Activated CD8-positive, alpha-beta T cell treated with anti-CD3 and anti-CD28 coated beads, Interleukin-2, amount 10 ng/mL, durations not matched to agents 7 days and 5 days (primary cell): Measurements from ENCODE around the gene NPIPB2. TPM values are rescaled to one million over a fixed set of nuclear protein-coding genes. Genes with fewer than 3 reads are reported as not detected.
"Not testable (repeated sequence)": the region's sequence is repeated elsewhere in the genome, so short reads cannot be mapped to it uniquely, and the experiment has no call there.

Source experiments
- ATAC-seq: fragments of 150-1000 bp; cut with Tn5 transposase; one replicate; pipeline ENCODE4 v1.10.0; 2021; ENCODE audit warnings: moderate library complexity
- CTCF ChIA-PET: fragments of 350-600 bp; sonication (Branson Sonifier 250); formaldehyde crosslinking; loops from one replicate; lab custom pipeline; 2021; ENCODE audit warnings: antibody characterized with exemption; lab: Charles Lee
- POLR2A ChIA-PET: fragments of 350-600 bp; sonication (Branson Sonifier 250); formaldehyde crosslinking; loops from one replicate; lab custom pipeline; 2021; ENCODE audit warnings: antibody characterized with exemption; lab: Charles Lee
- DNase-seq: peaks from one replicate; pipeline ENCODE4 v3.0.0-alpha.2; 2020
- H3K27ac Mint-ChIP-seq: one replicate; pipeline ENCODE4 v1.8.0; 2021; ENCODE audit warnings: mild to moderate bottlenecking, mixed read lengths
- H3K27me3 Mint-ChIP-seq: one replicate; pipeline ENCODE4 v1.8.0; 2021; ENCODE audit warnings: low read depth, mixed read lengths
- H3K36me3 Mint-ChIP-seq: one replicate; pipeline ENCODE4 v1.8.0; 2021; ENCODE audit warnings: low read depth, mixed read lengths
- H3K4me1 Mint-ChIP-seq: one replicate; pipeline ENCODE4 v1.8.0; 2021; ENCODE audit warnings: low read depth, mixed read lengths
- H3K4me3 Mint-ChIP-seq: one replicate; pipeline ENCODE4 v1.8.0; 2021; ENCODE audit warnings: mild to moderate bottlenecking, mixed read lengths
- H3K9me3 Mint-ChIP-seq: one replicate; pipeline ENCODE4 v1.8.0; 2022; ENCODE audit warnings: mixed read lengths; ENCODE audit not compliant: insufficient read depth
- total RNA-seq, 2 experiments: library from RNA; stranded (reverse); gene quantifications; one replicate each; pipeline ENCODE4 v1.2.3, GENCODE V29; 2021

The NPIPB2 gene
- total RNA-seq, 2 experiments from 2014 or later: 12.0 to 17.9 TPM

DNA sequence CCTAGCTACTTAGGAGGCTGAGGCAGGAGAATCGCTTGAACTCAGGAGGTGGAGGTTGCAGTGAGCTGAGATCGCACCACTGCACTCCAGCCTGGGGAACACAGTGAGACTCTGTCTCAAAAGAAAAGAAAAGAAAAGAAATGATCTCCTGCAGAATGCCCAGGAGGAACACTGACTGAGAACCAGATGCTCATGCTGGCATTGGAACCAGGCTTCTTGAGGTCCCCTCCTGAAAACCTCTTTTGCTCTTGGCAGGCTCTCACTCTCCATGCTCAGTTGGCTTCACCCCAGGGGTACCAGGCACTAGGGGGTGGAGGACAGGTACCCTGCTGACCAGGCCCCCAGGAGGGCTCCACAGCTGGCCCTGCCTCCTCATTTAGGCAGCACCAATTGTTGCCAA is 14.7 kb upstream of the NPIPB2 start:
- H3K27me3 Mint-ChIP-seq: no peaks in the 10 kb centered on the region
- H3K9me3 Mint-ChIP-seq: no peaks in the 10 kb centered on the region
- H3K4me3 Mint-ChIP-seq: no peak overlapping the region
- H3K4me1 Mint-ChIP-seq: no peaks in the 10 kb centered on the region
- ChIA-PET POLR2A (no interaction called here), CTCF (interaction anchor here (1.4 kb wide), 1 partner anchor 111 kb away, joined by 4 read pairs; no protein-coding TSS in a partner anchor)
- DNase-seq (no peak), ATAC-seq (no peak)
- H3K27ac Mint-ChIP-seq: no peak overlapping the region
- H3K36me3 Mint-ChIP-seq: no peaks in the 10 kb centered on the region

DNA sequence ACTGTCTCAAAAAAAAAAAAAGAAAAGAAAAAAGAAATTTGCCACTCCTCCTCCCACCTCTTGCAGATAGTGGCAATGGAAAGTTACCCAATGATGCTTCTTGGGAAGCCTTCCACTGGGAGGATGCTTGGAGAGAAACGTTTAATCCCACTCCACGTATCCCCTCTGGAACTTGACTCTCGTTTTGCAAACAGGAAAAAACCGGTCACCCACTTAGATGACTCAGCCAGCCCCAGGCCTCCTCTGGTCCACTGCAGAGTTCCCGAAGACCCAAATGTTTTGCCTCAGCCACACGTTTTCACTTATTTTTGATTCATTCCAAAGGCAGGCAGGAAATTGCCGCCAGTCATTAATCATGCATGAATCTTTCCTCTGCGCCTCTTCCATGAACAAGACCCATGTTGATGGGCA is 13.9 kb upstream of the NPIPB2 start:
- ATAC-seq: no peak
- Mint-ChIP-seq H3K4me1 (no peaks in the 10 kb centered on the region), H3K36me3 (no peaks in the 10 kb centered on the region), H3K9me3 (no peaks in the 10 kb centered on the region), H3K4me3 (no peak overlapping the region), H3K27ac (no peak overlapping the region), H3K27me3 (no peaks in the 10 kb centered on the region)
- DNase-seq: no peak
- ChIA-PET CTCF (interaction anchor here (1.4 kb wide), 1 partner anchor 112 kb away, joined by 4 read pairs; no protein-coding TSS in a partner anchor), POLR2A (no interaction called here)

DNA sequence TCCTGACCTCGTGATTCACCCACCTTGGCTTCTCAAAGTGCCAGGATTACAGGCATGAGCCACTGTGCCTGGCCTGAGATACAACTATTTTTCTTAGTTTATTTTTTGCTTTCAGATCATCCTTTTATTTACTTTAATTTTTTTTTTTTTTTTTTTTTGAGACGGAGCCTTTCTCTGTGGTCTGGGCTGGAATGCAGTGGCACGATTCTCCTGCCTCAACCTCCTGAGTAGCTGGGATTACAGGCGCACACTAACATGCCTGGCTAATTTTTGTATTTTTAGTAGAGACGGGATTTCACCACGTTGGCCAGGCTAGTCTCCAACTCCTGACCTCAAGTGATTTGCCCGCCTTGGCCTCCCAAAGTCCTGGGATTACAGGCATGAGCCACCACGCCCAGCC is 11.7 kb upstream of the NPIPB2 start:
- H3K9me3 Mint-ChIP-seq, H3K36me3 Mint-ChIP-seq, POLR2A ChIA-PET, ATAC-seq, H3K4me3 Mint-ChIP-seq, H3K27ac Mint-ChIP-seq, H3K4me1 Mint-ChIP-seq, H3K27me3 Mint-ChIP-seq, CTCF ChIA-PET, DNase-seq: not testable (repeated sequence)

DNA sequence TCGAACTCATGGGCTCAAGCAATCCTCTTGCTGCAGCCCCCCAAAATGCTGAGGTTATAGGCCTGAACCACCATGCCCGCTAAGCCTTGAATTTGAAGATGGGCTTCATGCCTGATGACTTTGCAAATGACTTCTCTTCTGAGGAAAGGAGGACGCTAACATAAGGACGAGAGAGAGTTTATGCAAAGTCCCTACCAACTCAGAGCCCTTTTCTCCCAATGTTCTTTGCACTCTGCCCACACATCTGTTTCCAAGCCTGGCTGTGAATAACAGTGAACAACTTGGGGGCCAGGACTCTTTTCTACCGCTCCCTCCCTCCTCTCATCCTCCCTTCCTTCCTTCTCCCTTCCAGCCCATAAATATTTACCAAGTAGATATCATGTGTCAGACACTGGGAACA is 8.5 kb upstream of the NPIPB2 start:
- no peaks in the 10 kb centered on the region for H3K9me3 Mint-ChIP-seq
- no peaks in the 10 kb centered on the region for H3K36me3 Mint-ChIP-seq
- H3K27me3 Mint-ChIP-seq: no peaks in the 10 kb centered on the region
- ChIA-PET POLR2A (no interaction called here), CTCF (no interaction called here)
- no peaks in the 10 kb centered on the region for H3K4me1 Mint-ChIP-seq
- ATAC-seq (no peak), DNase-seq (no peak)
- H3K27ac Mint-ChIP-seq: no peak overlapping the region
- H3K4me3 Mint-ChIP-seq: no peak overlapping the region

DNA sequence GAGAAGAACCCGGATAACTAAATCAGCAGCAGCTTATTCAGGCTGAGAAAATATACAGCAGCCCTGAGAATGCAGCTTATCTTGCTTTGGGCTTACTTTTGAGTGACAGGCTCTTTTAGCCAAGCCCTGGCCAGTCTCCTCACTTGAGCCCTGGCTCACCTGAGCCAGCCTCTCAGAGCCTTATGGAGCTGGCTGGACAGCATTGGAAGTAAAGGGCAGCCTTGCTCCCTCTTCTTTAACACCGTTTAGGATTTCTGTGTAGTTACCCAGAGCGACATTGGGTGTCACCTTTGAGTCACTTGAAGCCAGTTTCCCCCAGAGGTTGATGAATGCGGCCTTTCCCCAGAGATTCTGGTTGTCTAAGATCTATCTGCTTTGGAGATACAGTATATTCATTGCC is 7.7 kb upstream of the NPIPB2 start:
- ATAC-seq (peak; percentile 44), DNase-seq (peak; percentile 34)
- ChIA-PET POLR2A (no interaction called here), CTCF (interaction anchor here (1.0 to 1.8 kb wide), 7 partner anchors 20 to 146 kb away, joined by 3 to 45 read pairs (median 4); no protein-coding TSS in a partner anchor)
- H3K27me3 Mint-ChIP-seq: no peaks in the 10 kb centered on the region
- no peaks in the 10 kb centered on the region for H3K36me3 Mint-ChIP-seq
- H3K4me3 Mint-ChIP-seq: no peak overlapping the region
- H3K4me1 Mint-ChIP-seq: no peaks in the 10 kb centered on the region
- no peak overlapping the region for H3K27ac Mint-ChIP-seq
- H3K9me3 Mint-ChIP-seq: no peaks in the 10 kb centered on the region

DNA sequence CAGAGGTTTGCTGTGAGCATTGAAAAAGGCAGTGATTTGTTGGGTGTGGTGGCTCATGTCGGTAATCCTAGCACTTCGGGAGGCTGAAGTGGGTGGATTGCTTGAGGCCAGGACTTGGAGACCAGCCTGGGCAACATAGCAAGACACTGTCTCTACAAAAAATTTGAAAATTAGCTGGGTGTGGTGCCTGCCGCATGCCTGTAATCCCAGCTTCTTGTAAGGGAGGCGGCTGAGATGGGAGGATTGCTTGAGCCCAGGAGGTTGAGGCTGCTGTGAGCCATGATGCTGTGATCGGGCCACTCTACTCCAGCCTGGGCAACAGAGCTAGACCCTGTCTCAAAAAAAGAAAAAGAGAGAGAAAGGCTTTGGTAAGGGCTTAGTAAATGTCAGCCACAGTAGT is 7.0 kb upstream of the NPIPB2 start:
- ChIA-PET POLR2A (no interaction called here), CTCF (interaction anchor here (1.0 to 1.8 kb wide), 7 partner anchors 21 to 146 kb away, joined by 3 to 45 read pairs (median 4); no protein-coding TSS in a partner anchor)
- H3K4me1 Mint-ChIP-seq: no peaks in the 10 kb centered on the region
- no peaks in the 10 kb centered on the region for H3K36me3 Mint-ChIP-seq
- no peaks in the 10 kb centered on the region for H3K27me3 Mint-ChIP-seq
- no peak overlapping the region for H3K4me3 Mint-ChIP-seq
- DNase-seq (no peak), ATAC-seq (no peak)
- no peak overlapping the region for H3K27ac Mint-ChIP-seq
- H3K9me3 Mint-ChIP-seq: no peaks in the 10 kb centered on the region

DNA sequence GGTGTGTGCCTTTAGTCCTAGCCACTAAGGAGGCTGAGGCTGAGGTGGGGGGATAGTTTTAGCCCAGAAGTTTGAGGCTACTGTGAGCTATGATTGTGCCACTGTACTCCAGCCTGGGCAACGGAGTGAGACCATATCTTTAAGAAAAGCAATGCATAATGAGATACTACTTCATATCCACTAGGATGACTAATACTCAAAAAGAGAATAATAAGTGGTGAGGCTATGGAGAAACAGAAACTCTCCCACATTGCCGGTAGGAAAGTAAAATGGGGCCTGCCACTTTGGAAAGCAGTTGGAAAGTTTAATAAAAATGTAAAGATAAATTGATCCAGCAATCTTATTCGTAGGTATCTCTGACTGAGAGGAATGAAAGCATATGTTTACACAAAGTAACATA is 4.6 kb upstream of the NPIPB2 start:
- Mint-ChIP-seq H3K4me3 (no peak overlapping the region), H3K4me1 (no peaks in the 10 kb centered on the region), H3K9me3 (no peaks in the 10 kb centered on the region), H3K27me3 (no peaks in the 10 kb centered on the region), H3K36me3 (no peaks in the 10 kb centered on the region), H3K27ac (no peak overlapping the region)
- DNase-seq (no peak), ATAC-seq (no peak)
- CTCF ChIA-PET: interaction anchor here (3.4 kb wide), 1 partner anchor 121 kb away, joined by 15 read pairs; no protein-coding TSS in a partner anchor
- POLR2A ChIA-PET: interaction anchor here (0.6 kb wide), 1 partner anchor 154 kb away, joined by 3 read pairs; no protein-coding TSS in a partner anchor

DNA sequence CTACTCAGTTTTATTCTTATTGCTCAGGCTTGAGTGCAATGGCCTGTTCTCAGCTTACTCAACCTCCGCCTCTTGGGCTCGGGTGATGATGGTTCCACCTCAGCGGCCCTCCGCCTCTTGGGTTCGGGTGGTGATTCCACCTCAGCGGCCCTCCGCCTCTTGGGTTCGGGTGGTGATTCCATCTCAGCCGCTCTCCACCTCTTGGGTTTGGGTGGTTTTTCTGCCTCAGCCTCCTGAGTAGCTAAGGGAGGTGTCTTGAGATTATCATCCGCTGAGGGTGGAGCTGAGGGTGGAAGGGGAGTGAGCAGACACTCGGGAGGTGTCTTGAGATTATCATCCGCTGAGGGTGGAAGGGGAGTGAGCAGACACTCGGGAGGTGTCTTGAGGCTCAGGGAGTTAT is 14.5 kb downstream of the NPIPB2 start:
- H3K9me3 Mint-ChIP-seq, CTCF ChIA-PET, H3K4me3 Mint-ChIP-seq, DNase-seq, H3K27ac Mint-ChIP-seq, ATAC-seq, POLR2A ChIA-PET, H3K27me3 Mint-ChIP-seq, H3K4me1 Mint-ChIP-seq, H3K36me3 Mint-ChIP-seq: not testable (repeated sequence)

DNA sequence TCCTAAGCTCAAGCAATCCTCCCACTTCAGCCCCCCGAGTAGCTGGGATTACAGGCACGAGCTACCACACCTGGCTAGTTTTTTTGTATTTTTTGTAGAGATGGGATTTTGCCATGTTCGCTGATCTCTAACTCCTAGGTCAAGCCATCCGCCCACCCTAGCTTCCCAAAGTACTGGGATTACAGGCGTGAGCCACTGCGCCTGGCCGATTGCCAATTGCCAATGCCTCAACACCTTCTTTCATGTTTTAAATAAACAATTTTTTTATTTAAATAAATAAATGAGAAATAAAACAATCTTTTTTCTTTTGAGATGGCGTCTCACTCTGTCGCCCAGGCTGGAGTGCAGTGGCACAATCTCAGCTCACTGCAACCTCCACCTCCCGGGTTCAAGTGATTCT is 17.8 kb downstream of the NPIPB2 start:
- CTCF ChIA-PET, ATAC-seq, H3K4me3 Mint-ChIP-seq, POLR2A ChIA-PET, H3K4me1 Mint-ChIP-seq, H3K36me3 Mint-ChIP-seq, H3K27me3 Mint-ChIP-seq, DNase-seq, H3K9me3 Mint-ChIP-seq, H3K27ac Mint-ChIP-seq: not testable (repeated sequence)

DNA sequence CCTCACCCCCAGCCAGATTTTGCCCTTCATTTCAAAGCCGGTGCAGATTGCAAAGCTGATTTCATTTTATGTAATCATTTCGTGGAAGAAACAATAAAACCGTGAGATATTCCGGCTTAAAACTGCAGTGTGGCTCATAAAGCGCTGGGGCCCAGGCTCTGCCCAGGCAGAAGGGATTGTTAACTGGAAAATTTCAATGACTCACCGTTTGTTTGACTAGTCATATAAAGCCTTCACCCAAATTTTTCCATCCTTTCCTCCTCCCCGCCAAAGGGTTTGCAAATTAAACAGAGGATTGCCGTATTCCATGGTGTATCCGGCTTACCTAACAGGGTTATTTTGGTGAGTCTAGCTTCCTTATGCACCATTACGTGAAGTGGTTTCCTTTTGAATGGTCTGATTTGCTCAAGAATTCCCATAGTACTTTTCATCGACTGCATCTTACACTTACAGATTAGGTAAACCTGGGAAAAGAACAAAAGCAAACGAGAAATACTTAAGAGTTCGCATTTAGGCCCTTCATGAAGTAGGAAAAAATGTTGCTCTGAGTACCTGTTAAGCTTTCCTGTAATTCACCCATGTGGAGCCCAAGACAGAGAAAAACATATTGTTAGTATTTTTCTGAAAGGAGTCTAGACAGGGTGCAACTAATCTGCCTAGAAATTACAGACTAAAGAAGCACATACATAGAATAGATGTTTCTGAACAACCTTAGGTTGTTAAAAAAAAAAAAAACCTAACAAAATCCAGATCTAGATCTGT is 25.1 kb downstream of the NPIPB2 start:
- DNase-seq (no peak), ATAC-seq (no peak)
- Mint-ChIP-seq H3K36me3 (peaks cover 24% of the 10 kb centered on the region), H3K27me3 (peaks cover 11% of the 10 kb centered on the region), H3K9me3 (no peaks in the 10 kb centered on the region), H3K4me3 (peak overlapping the region; percentile 86), H3K4me1 (peaks cover 30% of the 10 kb centered on the region), H3K27ac (peak overlapping the region; percentile 94)
- ChIA-PET POLR2A (interaction anchor here (0.8 to 1.6 kb wide), 4 partner anchors 60 to 175 kb away, joined by 3 to 7 read pairs (median 4); partner anchors contain the start of genes SNX29 and TXNDC11), CTCF (interaction anchor here (0.6 kb wide), 1 partner anchor 151 kb away, joined by 3 read pairs; no protein-coding TSS in a partner anchor)

DNA sequence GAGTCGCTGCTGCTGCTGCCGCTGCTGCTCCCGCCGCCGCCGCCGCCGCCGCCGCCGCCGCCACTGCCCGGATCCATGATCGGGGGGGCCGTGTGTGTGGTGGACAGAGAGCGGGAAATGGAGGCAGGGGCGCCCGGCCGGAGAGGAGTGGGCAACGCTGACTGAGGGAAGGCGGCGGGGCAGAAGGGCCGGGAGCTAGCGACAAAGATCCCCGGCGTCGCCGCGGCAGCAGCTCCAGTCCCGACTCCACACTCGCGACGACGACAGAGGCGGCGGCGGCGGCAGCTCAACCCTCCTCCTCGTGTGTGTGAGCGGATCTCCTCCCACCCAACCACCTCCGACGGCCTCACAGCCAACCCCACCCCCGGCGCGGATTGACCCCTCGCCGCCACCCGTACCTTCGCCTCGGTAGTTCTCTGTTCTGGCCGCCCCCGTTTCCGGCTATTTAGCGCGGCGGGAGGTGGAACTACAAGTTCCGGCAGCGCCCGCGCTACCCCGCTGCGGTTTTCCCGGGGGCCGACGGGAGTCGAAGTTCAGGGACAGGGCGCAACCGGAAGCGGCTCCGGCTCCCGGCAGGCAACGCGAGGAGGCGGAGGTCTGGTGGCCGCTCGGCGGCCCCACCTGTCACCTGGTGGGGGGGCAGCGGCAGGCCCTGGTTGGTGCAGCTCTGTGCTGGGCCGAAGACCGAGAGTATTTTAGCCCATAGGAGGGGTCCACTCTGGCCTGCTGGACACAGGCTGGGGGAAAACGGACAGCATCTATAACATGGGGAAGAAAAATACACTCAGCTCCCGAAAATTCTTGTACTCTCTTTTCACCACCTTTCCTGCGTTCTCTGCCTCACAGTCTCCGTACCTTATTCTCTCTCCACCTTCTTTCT is 26.0 kb downstream of the NPIPB2 start, which contains the start of gene GSPT1:
Gene GSPT1, minus strand, starts transcription at position 313 of the 880 bp plus-strand sequence. Its CDS starts 236 bp downstream, at position 77.
- Mint-ChIP-seq H3K4me1 (peaks cover 34% of the 10 kb centered on the region), H3K36me3 (peaks cover 24% of the 10 kb centered on the region), H3K27ac (peak within 1 kb of the TSS; percentile 94), H3K9me3 (no peaks in the 10 kb centered on the region), H3K27me3 (peaks cover 11% of the 10 kb centered on the region), H3K4me3 (peak within 1 kb of the TSS; percentile 87)
- peak; percentile 96 for ATAC-seq
- peak; percentile 100 for DNase-seq
- ChIA-PET CTCF (interaction anchor here (0.6 kb wide), 1 partner anchor 164 kb away, joined by 3 read pairs; no protein-coding TSS in a partner anchor), POLR2A (interaction anchor here (0.7 to 1.6 kb wide), 7 partner anchors 61 to 174 kb away, joined by 3 to 7 read pairs (median 3); partner anchors contain the start of genes SNX29 and TXNDC11)
